Ishikawa (cell line): ENCODE results near the gene ZNF558.

Experiments used
- CEBPB ChIP-seq: IDR thresholded peaks from 2 replicates; pipeline ENCODE4 v1.6.1; 2012
- RAD21 ChIP-seq: IDR thresholded peaks from 2 replicates; pipeline ENCODE4 v1.6.1; 2012; ENCODE audit warnings: low read depth
- TF ChIP-seq, protein P1 (sequence below): IDR thresholded peaks from 2 replicates; pipeline ENCODE4 v1.6.1; 2012; ENCODE audit warnings: low read depth, mild to moderate bottlenecking

DNA sequence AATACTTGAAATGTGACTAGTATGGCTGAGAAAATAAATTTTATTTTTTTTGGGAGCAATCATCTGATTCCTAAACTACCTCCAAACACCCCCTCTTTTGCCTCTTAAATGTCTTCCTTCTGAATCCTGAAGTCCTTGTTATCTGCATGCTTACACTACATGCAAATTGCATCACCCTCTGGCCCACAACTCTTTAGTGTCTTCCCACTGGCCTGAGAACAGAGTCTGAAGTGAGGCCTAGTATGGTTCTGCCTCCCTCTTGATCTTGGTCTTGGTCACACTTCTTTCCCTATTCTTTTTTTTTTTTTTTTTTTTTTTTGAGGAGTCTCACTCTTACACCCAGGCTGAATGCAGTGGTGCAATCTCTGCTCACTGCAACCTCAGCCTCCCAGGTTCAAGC is 4.8 kb downstream of the ZNF558 start:
- TF ChIP-seq RAD21 (no peak), CEBPB (no peak)
- TF ChIP-seq, protein P1, sequence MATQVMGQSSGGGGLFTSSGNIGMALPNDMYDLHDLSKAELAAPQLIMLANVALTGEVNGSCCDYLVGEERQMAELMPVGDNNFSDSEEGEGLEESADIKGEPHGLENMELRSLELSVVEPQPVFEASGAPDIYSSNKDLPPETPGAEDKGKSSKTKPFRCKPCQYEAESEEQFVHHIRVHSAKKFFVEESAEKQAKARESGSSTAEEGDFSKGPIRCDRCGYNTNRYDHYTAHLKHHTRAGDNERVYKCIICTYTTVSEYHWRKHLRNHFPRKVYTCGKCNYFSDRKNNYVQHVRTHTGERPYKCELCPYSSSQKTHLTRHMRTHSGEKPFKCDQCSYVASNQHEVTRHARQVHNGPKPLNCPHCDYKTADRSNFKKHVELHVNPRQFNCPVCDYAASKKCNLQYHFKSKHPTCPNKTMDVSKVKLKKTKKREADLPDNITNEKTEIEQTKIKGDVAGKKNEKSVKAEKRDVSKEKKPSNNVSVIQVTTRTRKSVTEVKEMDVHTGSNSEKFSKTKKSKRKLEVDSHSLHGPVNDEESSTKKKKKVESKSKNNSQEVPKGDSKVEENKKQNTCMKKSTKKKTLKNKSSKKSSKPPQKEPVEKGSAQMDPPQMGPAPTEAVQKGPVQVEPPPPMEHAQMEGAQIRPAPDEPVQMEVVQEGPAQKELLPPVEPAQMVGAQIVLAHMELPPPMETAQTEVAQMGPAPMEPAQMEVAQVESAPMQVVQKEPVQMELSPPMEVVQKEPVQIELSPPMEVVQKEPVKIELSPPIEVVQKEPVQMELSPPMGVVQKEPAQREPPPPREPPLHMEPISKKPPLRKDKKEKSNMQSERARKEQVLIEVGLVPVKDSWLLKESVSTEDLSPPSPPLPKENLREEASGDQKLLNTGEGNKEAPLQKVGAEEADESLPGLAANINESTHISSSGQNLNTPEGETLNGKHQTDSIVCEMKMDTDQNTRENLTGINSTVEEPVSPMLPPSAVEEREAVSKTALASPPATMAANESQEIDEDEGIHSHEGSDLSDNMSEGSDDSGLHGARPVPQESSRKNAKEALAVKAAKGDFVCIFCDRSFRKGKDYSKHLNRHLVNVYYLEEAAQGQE, result no peak
